ENCODE data around the gene WWOX.
A peak's percentile ranks its signal among the peaks of the same experiment; 100 is the strongest.

Gene WWOX

GRCh38 chr16:78931267-78931666, 831.8 kb downstream of the WWOX start:
- no peaks in the 10 kb centered on the region for H3K27me3 ChIP-seq (ENCODE audit: insufficient read depth, low read length)
- no peaks in the 10 kb centered on the region for H3K9me3 ChIP-seq (ENCODE audit: low read length)
- H2AFZ ChIP-seq (ENCODE audit: low read depth, low read length) = no peak overlapping the region
- no peaks in the 10 kb centered on the region for H3K36me3 ChIP-seq (ENCODE audit: insufficient read depth, low read length)
- no peak overlapping the region for H3K4me3 ChIP-seq (ENCODE audit: low read length)
- H3K4me1 ChIP-seq (ENCODE audit: insufficient read depth, low read length) = no peaks in the 10 kb centered on the region

DNA sequence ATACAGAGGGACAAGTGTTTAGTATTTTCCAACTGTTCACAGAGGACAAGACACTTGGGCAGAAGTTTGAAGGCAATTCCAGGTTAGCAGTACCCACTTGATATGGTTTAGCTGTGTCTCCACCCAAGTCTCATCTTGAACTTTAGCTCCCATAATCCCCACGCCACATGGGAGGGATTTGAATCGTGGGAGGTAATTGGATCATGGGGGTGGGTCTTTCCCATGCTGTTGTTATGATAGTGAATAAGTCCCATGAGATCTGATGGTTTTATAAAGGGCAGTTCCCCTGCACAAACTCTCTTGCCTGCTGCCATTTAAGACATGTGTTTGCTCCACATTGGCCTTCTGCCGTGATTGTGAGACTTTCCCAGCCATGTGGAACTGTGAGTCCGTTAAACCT, 832.2 kb downstream of the WWOX start:
- Histone ChIP-seq H3K36me3 (ENCODE audit: insufficient read depth, low read length) (no peaks in the 10 kb centered on the region), H3K27me3 (ENCODE audit: insufficient read depth, low read length) (no peaks in the 10 kb centered on the region), H3K9me3 (ENCODE audit: low read length) (no peaks in the 10 kb centered on the region), H3K4me1 (ENCODE audit: insufficient read depth, low read length) (no peaks in the 10 kb centered on the region), H3K4me3 (ENCODE audit: low read length) (no peak overlapping the region), H2AFZ (ENCODE audit: low read depth, low read length) (no peak overlapping the region)

- Histone ChIP-seq H2AFZ (ENCODE audit: low read depth, low read length) (no peak overlapping the region), H3K4me3 (ENCODE audit: low read length) (no peak overlapping the region), H3K27me3 (ENCODE audit: insufficient read depth, low read length) (no peaks in the 10 kb centered on the region), H3K4me1 (ENCODE audit: insufficient read depth, low read length) (no peaks in the 10 kb centered on the region), H3K36me3 (ENCODE audit: insufficient read depth, low read length) (no peaks in the 10 kb centered on the region), H3K9me3 (ENCODE audit: low read length) (no peaks in the 10 kb centered on the region)
These were observed 833.0 kb downstream of the WWOX start for GRCh38 chr16:78932355-78932943.

DNA sequence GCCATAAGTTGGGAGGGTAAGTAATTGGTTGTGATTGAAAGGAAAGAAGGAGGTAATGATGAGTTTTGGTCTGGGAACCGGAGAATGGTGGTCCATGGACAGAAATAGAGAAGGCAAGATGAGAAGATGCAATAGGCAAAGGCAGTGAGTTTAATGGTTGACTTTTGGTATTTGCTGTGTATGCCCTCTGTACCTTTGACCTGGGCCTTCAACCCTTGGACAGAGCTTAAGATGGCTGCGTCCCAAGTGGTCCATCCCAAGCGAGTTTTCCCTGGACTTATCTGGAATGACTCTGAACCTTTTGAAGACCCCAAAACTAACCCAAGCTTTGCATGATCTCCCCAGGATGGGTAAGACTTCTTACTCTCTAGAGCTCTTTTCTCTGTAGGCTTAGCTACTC, 836.6 kb downstream of the WWOX start:
- H3K36me3 ChIP-seq (ENCODE audit: insufficient read depth, low read length) = no peaks in the 10 kb centered on the region
- no peaks in the 10 kb centered on the region for H3K9me3 ChIP-seq (ENCODE audit: low read length)
- H3K4me3 ChIP-seq (ENCODE audit: low read length) = no peak overlapping the region
- H3K27me3 ChIP-seq (ENCODE audit: insufficient read depth, low read length) = no peaks in the 10 kb centered on the region
- H2AFZ ChIP-seq (ENCODE audit: low read depth, low read length) = no peak overlapping the region
- peaks cover 7% of the 10 kb centered on the region for H3K4me1 ChIP-seq (ENCODE audit: insufficient read depth, low read length)

- Histone ChIP-seq H3K4me1 (ENCODE audit: insufficient read depth, low read length) (peaks cover 30% of the 10 kb centered on the region), H3K27me3 (ENCODE audit: insufficient read depth, low read length) (no peaks in the 10 kb centered on the region), H2AFZ (ENCODE audit: low read depth, low read length) (no peak overlapping the region), H3K36me3 (ENCODE audit: insufficient read depth, low read length) (no peaks in the 10 kb centered on the region), H3K9me3 (ENCODE audit: low read length) (no peaks in the 10 kb centered on the region), H3K4me3 (ENCODE audit: low read length) (no peak overlapping the region)
These were observed 840.1 kb downstream of the WWOX start for GRCh38 chr16:78939597-78939996.

DNA sequence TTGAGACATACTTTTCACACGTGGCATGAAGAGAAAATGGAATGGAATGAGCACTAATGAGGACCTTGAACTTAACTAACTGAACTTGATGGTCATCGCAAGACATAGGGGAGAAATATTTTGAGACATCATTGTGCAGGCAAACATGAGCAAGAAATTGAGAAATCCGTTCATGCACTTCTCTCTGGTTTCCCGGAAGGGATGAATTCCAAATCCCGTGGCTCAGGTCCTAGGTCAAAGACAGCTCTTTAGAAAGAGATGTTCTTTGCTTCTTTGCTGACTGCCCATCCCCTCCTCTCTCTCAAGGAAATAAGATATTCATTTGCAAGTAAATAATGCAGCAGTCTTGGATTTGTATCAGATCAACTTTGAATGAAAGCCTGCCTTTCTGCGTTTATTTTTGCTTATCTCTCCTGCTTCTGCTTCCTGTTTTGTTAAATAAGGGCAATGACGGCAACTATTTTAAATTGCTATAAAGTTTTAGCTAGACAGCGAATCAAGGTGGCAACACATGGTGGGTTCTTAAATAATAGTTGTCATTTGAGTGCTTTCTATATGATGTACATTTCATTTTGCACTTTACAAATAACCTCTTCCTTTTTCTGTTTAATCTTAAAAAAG, 843.3 kb downstream of the WWOX start:
- peak overlapping the region; percentile 21 for H2AFZ ChIP-seq (ENCODE audit: low read depth, low read length)
- H3K9me3 ChIP-seq (ENCODE audit: low read length) = no peaks in the 10 kb centered on the region
- H3K4me1 ChIP-seq (ENCODE audit: insufficient read depth, low read length) = peaks cover 40% of the 10 kb centered on the region
- H3K4me3 ChIP-seq (ENCODE audit: low read length) = no peak overlapping the region
- H3K27me3 ChIP-seq (ENCODE audit: insufficient read depth, low read length) = no peaks in the 10 kb centered on the region
- no peaks in the 10 kb centered on the region for H3K36me3 ChIP-seq (ENCODE audit: insufficient read depth, low read length)

DNA sequence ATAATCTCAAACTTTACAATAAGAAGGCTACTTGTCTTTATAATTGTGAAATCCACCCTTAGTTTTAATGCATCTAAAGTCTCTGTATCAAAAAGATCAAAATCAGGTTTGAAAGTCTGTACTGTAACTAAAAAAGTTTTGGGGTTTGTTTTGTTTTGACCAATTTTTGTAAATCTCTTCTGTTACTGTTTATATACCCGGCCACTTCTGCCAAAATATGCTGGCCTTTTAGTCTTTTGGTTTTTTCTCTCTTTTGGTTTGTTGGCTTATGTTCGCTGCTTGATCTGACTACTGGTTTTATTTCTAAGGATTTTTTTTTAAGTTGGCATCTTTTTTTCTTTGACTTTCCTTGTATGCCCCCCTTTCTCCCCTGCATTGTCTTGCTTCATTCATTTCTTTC, 845.9 kb downstream of the WWOX start:
- Histone ChIP-seq H3K36me3 (ENCODE audit: insufficient read depth, low read length) (no peaks in the 10 kb centered on the region), H3K4me3 (ENCODE audit: low read length) (no peak overlapping the region), H3K4me1 (ENCODE audit: insufficient read depth, low read length) (peaks cover 40% of the 10 kb centered on the region), H3K27me3 (ENCODE audit: insufficient read depth, low read length) (no peaks in the 10 kb centered on the region), H2AFZ (ENCODE audit: low read depth, low read length) (no peak overlapping the region), H3K9me3 (ENCODE audit: low read length) (no peaks in the 10 kb centered on the region)

DNA sequence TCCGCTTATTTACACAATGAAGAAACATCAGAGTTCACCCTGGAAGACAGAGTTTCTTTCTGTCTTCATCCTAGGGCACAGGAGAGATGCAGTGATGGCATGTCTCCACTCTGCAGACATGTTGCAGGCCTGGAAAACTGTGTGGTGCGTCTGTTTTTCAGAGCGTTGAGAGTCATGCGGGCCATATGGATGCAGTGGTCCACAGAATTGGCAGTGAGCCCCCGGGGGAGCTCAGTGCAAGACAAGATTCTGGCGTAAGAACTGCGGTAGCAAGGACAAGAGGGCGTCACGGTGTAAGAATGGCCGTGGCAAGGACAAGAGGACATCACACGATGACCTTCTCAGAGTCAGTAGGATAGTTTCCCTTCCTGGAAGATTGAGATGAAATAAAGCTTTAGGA, 847.1 kb downstream of the WWOX start:
- no peaks in the 10 kb centered on the region for H3K9me3 ChIP-seq (ENCODE audit: low read length)
- no peak overlapping the region for H3K4me3 ChIP-seq (ENCODE audit: low read length)
- peaks cover 31% of the 10 kb centered on the region for H3K4me1 ChIP-seq (ENCODE audit: insufficient read depth, low read length)
- H3K27me3 ChIP-seq (ENCODE audit: insufficient read depth, low read length) = no peaks in the 10 kb centered on the region
- no peak overlapping the region for H2AFZ ChIP-seq (ENCODE audit: low read depth, low read length)
- H3K36me3 ChIP-seq (ENCODE audit: insufficient read depth, low read length) = no peaks in the 10 kb centered on the region

GRCh38 chr16:78950768-78951167, 851.3 kb downstream of the WWOX start:
- Histone ChIP-seq H3K4me3 (ENCODE audit: low read length) (no peak overlapping the region), H3K9me3 (ENCODE audit: low read length) (no peaks in the 10 kb centered on the region), H2AFZ (ENCODE audit: low read depth, low read length) (no peak overlapping the region), H3K36me3 (ENCODE audit: insufficient read depth, low read length) (no peaks in the 10 kb centered on the region), H3K4me1 (ENCODE audit: insufficient read depth, low read length) (peaks cover 11% of the 10 kb centered on the region), H3K27me3 (ENCODE audit: insufficient read depth, low read length) (no peaks in the 10 kb centered on the region)

GRCh38 chr16:78952630-78953029, 853.2 kb downstream of the WWOX start:
- Histone ChIP-seq H3K9me3 (ENCODE audit: low read length) (no peaks in the 10 kb centered on the region), H3K36me3 (ENCODE audit: insufficient read depth, low read length) (no peaks in the 10 kb centered on the region), H3K27me3 (ENCODE audit: insufficient read depth, low read length) (no peaks in the 10 kb centered on the region), H3K4me1 (ENCODE audit: insufficient read depth, low read length) (peaks cover 12% of the 10 kb centered on the region), H2AFZ (ENCODE audit: low read depth, low read length) (no peak overlapping the region), H3K4me3 (ENCODE audit: low read length) (no peak overlapping the region)

GRCh38 chr16:78953526-78953925, 854.1 kb downstream of the WWOX start:
- Histone ChIP-seq H2AFZ (ENCODE audit: low read depth, low read length) (no peak overlapping the region), H3K4me1 (ENCODE audit: insufficient read depth, low read length) (peaks cover 21% of the 10 kb centered on the region), H3K4me3 (ENCODE audit: low read length) (no peak overlapping the region), H3K36me3 (ENCODE audit: insufficient read depth, low read length) (no peaks in the 10 kb centered on the region), H3K9me3 (ENCODE audit: low read length) (no peaks in the 10 kb centered on the region), H3K27me3 (ENCODE audit: insufficient read depth, low read length) (no peaks in the 10 kb centered on the region)

- Histone ChIP-seq H3K4me1 (ENCODE audit: insufficient read depth, low read length) (peaks cover 22% of the 10 kb centered on the region), H2AFZ (ENCODE audit: low read depth, low read length) (no peak overlapping the region), H3K27me3 (ENCODE audit: insufficient read depth, low read length) (no peaks in the 10 kb centered on the region), H3K36me3 (ENCODE audit: insufficient read depth, low read length) (no peaks in the 10 kb centered on the region), H3K9me3 (ENCODE audit: low read length) (no peaks in the 10 kb centered on the region), H3K4me3 (ENCODE audit: low read length) (no peak overlapping the region)
These were observed 855.8 kb downstream of the WWOX start for GRCh38 chr16:78955206-78955605.

DNA sequence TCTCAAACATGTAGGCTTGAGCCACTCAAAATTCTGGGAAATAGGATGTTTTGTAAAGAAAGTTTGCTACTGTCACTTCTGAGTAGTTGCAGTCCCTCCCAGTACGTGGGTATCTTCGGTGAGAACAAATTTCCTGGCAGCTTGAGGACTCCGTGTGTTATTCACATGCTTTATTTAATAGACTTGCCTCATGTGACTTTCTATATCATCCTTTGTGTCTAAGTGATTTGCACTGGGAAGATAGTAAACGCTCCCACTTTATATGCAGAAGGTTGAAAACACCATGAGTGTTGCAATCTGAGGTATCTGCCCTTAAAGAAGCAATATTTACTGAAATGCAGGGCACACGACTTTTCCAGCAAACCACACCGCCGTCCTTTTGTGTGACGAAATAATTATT, 857.4 kb downstream of the WWOX start:
- H3K4me1 ChIP-seq (ENCODE audit: insufficient read depth, low read length) = peaks cover 22% of the 10 kb centered on the region
- H3K4me3 ChIP-seq (ENCODE audit: low read length) = no peak overlapping the region
- H3K9me3 ChIP-seq (ENCODE audit: low read length) = no peaks in the 10 kb centered on the region
- H3K27me3 ChIP-seq (ENCODE audit: insufficient read depth, low read length) = no peaks in the 10 kb centered on the region
- H3K36me3 ChIP-seq (ENCODE audit: insufficient read depth, low read length) = no peaks in the 10 kb centered on the region
- peak overlapping the region; percentile 49 for H2AFZ ChIP-seq (ENCODE audit: low read depth, low read length)
